Stimulated activated effector memory CD8-positive, alpha-beta T cell treated with anti-CD3 and anti-CD28 coated beads, Interleukin-12 subunit alpha, Interleukin-12 subunit beta, amount 100 ng/mL, for 72 hours (primary cell): ENCODE results near the gene CDK18.

ENCODE experiments used
- ATAC-seq: fragments of 150-1000 bp; cut with Tn5 transposase; 2 replicates; pipeline ENCODE4 v1.10.0; 2021
- DNase-seq, 2 donors: peaks; one replicate each; pipeline ENCODE4 v3.0.0; 2021 to 2022; ENCODE audit warnings: low spot score in 2 of 2
- H3K27ac Mint-ChIP-seq: one replicate; pipeline ENCODE4 v1.8.0; 2022; ENCODE audit warnings: mild to moderate bottlenecking, mixed read lengths
- H3K36me3 Mint-ChIP-seq: one replicate; pipeline ENCODE4 v1.8.0; 2022; ENCODE audit warnings: mild to moderate bottlenecking, mixed read lengths
- H3K4me1 Mint-ChIP-seq: one replicate; pipeline ENCODE4 v1.8.0; 2022; ENCODE audit warnings: mixed read lengths
- H3K4me3 Mint-ChIP-seq: one replicate; pipeline ENCODE4 v1.8.0; 2022; ENCODE audit warnings: mild to moderate bottlenecking, mixed read lengths
- H3K9me3 Mint-ChIP-seq: one replicate; pipeline ENCODE4 v1.8.0; 2022; ENCODE audit warnings: mixed read lengths

Gene CDK18

GRCh38 chr1:205533748-205534443 is 29.4 kb downstream of the CDK18 start:
- no peaks in the 10 kb centered on the region for H3K36me3 Mint-ChIP-seq
- no peaks in the 10 kb centered on the region for H3K9me3 Mint-ChIP-seq
- H3K27ac Mint-ChIP-seq = no peak overlapping the region
- H3K4me1 Mint-ChIP-seq = peaks cover 19% of the 10 kb centered on the region
- ATAC-seq (no peak), DNase-seq (no peak)
- no peak overlapping the region for H3K4me3 Mint-ChIP-seq

GRCh38 chr1:205534444-205534985 is 30.0 kb downstream of the CDK18 start:
- no peak for DNase-seq
- Mint-ChIP-seq H3K27ac (no peak overlapping the region), H3K4me1 (peaks cover 16% of the 10 kb centered on the region), H3K4me3 (no peak overlapping the region), H3K36me3 (no peaks in the 10 kb centered on the region), H3K9me3 (no peaks in the 10 kb centered on the region)
- ATAC-seq = no peak

- Mint-ChIP-seq H3K27ac (no peak overlapping the region), H3K9me3 (no peaks in the 10 kb centered on the region), H3K4me1 (peaks cover 10% of the 10 kb centered on the region), H3K36me3 (no peaks in the 10 kb centered on the region), H3K4me3 (no peak overlapping the region)
- no peak for ATAC-seq
- no peak for DNase-seq
These were observed 30.6 kb downstream of the CDK18 start for GRCh38 chr1:205535096-205535495.

GRCh38 chr1:205535866-205536758 is 31.6 kb downstream of the CDK18 start:
- H3K36me3 Mint-ChIP-seq = no peaks in the 10 kb centered on the region
- ATAC-seq = no peak
- H3K27ac Mint-ChIP-seq = no peak overlapping the region
- H3K9me3 Mint-ChIP-seq = no peaks in the 10 kb centered on the region
- no peak for DNase-seq
- H3K4me1 Mint-ChIP-seq = peaks cover 10% of the 10 kb centered on the region
- H3K4me3 Mint-ChIP-seq = no peak overlapping the region

GRCh38 chr1:205536759-205537361 is 32.4 kb downstream of the CDK18 start:
- Mint-ChIP-seq H3K36me3 (no peaks in the 10 kb centered on the region), H3K9me3 (no peaks in the 10 kb centered on the region), H3K4me3 (no peak overlapping the region), H3K4me1 (peaks cover 10% of the 10 kb centered on the region), H3K27ac (no peak overlapping the region)
- DNase-seq (no peak), ATAC-seq (peak; percentile 55)

GRCh38 chr1:205537386-205538018 is 33.0 kb downstream of the CDK18 start:
- Mint-ChIP-seq H3K27ac (no peak overlapping the region), H3K4me1 (peaks cover 10% of the 10 kb centered on the region), H3K4me3 (no peak overlapping the region), H3K9me3 (no peaks in the 10 kb centered on the region), H3K36me3 (no peaks in the 10 kb centered on the region)
- ATAC-seq = no peak
- no peak for DNase-seq

- Mint-ChIP-seq H3K27ac (no peak overlapping the region), H3K4me1 (peaks cover 11% of the 10 kb centered on the region), H3K4me3 (no peak overlapping the region), H3K9me3 (no peaks in the 10 kb centered on the region), H3K36me3 (no peaks in the 10 kb centered on the region)
- DNase-seq = no peak
- ATAC-seq = no peak
These were observed 33.9 kb downstream of the CDK18 start for GRCh38 chr1:205538235-205538840.

- no peak overlapping the region for H3K4me3 Mint-ChIP-seq
- H3K4me1 Mint-ChIP-seq = peaks cover 19% of the 10 kb centered on the region
- H3K27ac Mint-ChIP-seq = no peak overlapping the region
These were observed 36.9 kb downstream of the CDK18 start for GRCh38 chr1:205541161-205541886.

GRCh38 chr1:205542367-205542766 is 37.9 kb downstream of the CDK18 start:
- no peaks in the 10 kb centered on the region for H3K36me3 Mint-ChIP-seq
- ATAC-seq (no peak), DNase-seq (no peak)
- no peak overlapping the region for H3K4me3 Mint-ChIP-seq
- no peak overlapping the region for H3K27ac Mint-ChIP-seq
- H3K4me1 Mint-ChIP-seq = peaks cover 11% of the 10 kb centered on the region
- H3K9me3 Mint-ChIP-seq = no peaks in the 10 kb centered on the region

More at GRCh38 chr1:205541161-205541886, 36.9 kb downstream of the CDK18 start:
- no peaks in the 10 kb centered on the region for H3K9me3 Mint-ChIP-seq
- no peak for DNase-seq
- no peak for ATAC-seq
- H3K36me3 Mint-ChIP-seq = no peaks in the 10 kb centered on the region

- no peaks in the 10 kb centered on the region for H3K36me3 Mint-ChIP-seq
- H3K4me3 Mint-ChIP-seq = peak overlapping the region; percentile 53
- H3K27ac Mint-ChIP-seq = no peak overlapping the region
- no peaks in the 10 kb centered on the region for H3K9me3 Mint-ChIP-seq
- DNase-seq (no peak), ATAC-seq (peak; percentile 82)
- H3K4me1 Mint-ChIP-seq = peaks cover 10% of the 10 kb centered on the region
These were observed 39.2 kb downstream of the CDK18 start for GRCh38 chr1:205543351-205544301.

GRCh38 chr1:205545001-205545919 is 40.8 kb downstream of the CDK18 start:
- no peaks in the 10 kb centered on the region for H3K36me3 Mint-ChIP-seq
- ATAC-seq (no peak), DNase-seq (no peak)
- no peaks in the 10 kb centered on the region for H3K9me3 Mint-ChIP-seq
- peaks cover 10% of the 10 kb centered on the region for H3K4me1 Mint-ChIP-seq
- no peak overlapping the region for H3K27ac Mint-ChIP-seq
- no peak overlapping the region for H3K4me3 Mint-ChIP-seq

- H3K4me3 Mint-ChIP-seq = no peak overlapping the region
- H3K9me3 Mint-ChIP-seq = no peaks in the 10 kb centered on the region
- no peaks in the 10 kb centered on the region for H3K36me3 Mint-ChIP-seq
- DNase-seq (no peak), ATAC-seq (no peak)
- H3K4me1 Mint-ChIP-seq = peaks cover 10% of the 10 kb centered on the region
- no peak overlapping the region for H3K27ac Mint-ChIP-seq
These were observed 41.5 kb downstream of the CDK18 start for GRCh38 chr1:205545991-205546390.
